Gastrocnemius medialis (tissue), 4 donors: ENCODE results near the gene LYZ. TPM values are rescaled to one million over a fixed set of nuclear protein-coding genes. Genes with fewer than 3 reads are reported as not detected.
"Not testable (repeated sequence)": the region's sequence is repeated elsewhere in the genome, so short reads cannot be mapped to it uniquely, and the experiment has no call there.

Source experiments
- ATAC-seq, 2 donors: fragments of 150-250 bp; one replicate each; pipeline ENCODE4 v1.9.1; 2016
- DNase-seq, 2 donors: peaks; one replicate each; pipeline ENCODE4 v3.0.0-alpha.2; 2019
- H3K27ac ChIP-seq, 4 donors: fragments of 200-600 bp; sonication (generic); 1 replicate in 1 of 4; 2 replicates in 3 of 4; pipeline ENCODE4 v1.5.1; 2016 to 2018; ENCODE audit warnings: mild to moderate bottlenecking in 2 of 4, moderate library complexity in 1 of 4
- H3K27me3 ChIP-seq, 3 donors: fragments of 200-600 bp; sonication (generic) in 2 of 3; 1 replicate in 1 of 3; 2 replicates in 2 of 3; pipeline versions ENCODE4 v1.5.1 to v1.6.0; 2016 to 2019; ENCODE audit warnings: mild to moderate bottlenecking in 1 of 3, moderate library complexity in 1 of 3
- H3K36me3 ChIP-seq, 2 donors: fragments of 200-600 bp; sonication (generic) in 1 of 2; one replicate each; pipeline ENCODE4 v1.5.1; 2017 to 2018
- H3K4me1 ChIP-seq, 2 donors: fragments of 200-600 bp; sonication (generic) in 1 of 2; one replicate each; pipeline ENCODE4 v1.5.1; 2016 to 2017; ENCODE audit warnings: mild to moderate bottlenecking in 2 of 2
- H3K4me3 ChIP-seq, 4 donors: fragments of 200-600 bp; sonication (generic) in 3 of 4; 1 replicate in 1 of 4; 2 replicates in 3 of 4; pipeline ENCODE4 v1.5.1; 2016 to 2019; ENCODE audit warnings: mild to moderate bottlenecking in 2 of 4
- H3K9me3 ChIP-seq, 3 donors: fragments of 200-600 bp; sonication (generic) in 2 of 3; 1 replicate in 1 of 3; 2 replicates in 2 of 3; pipeline ENCODE4 v1.5.1; 2016 to 2019
- CTCF ChIP-seq, 5 experiments: fragments of 450-650 bp in 3 of 5; fragments of 200-600 bp in 2 of 5; sonication (generic) in 2 of 5; IDR thresholded peaks in 4 of 5; conservative IDR thresholded peaks in 1 of 5; 1 replicate in 4 of 5; 2 replicates in 1 of 5; pipeline ENCODE4 v1.5.1; 2016 to 2019; ENCODE audit warnings: antibody characterized with exemption in 5 of 5, mild to moderate bottlenecking in 3 of 5, moderate library complexity in 3 of 5
- POLR2A ChIP-seq, 2 donors: fragments of 450-650 bp; IDR thresholded peaks; one replicate each; pipeline ENCODE4 v1.6.1; 2017; ENCODE audit warnings: antibody characterized with exemption in 2 of 2, mild to moderate bottlenecking in 2 of 2, moderate library complexity in 2 of 2
- in situ Hi-C, 4 donors: fragments of 200-750 bp; cut with MboI; loops; one replicate each; pipeline versions ENCODE4 v1.15.0 to v1.8.0; 2017; ENCODE audit warnings: low sequenced_read_pairs in 4 of 4
- intact Hi-C: fragments of 100-400 bp; cut with DNase I; formaldehyde crosslinking; loops from one replicate; pipeline ENCODE4 v1.15.1; 2023; ENCODE audit warnings: low total_unique reads
- total RNA-seq, 4 donors: library from RNA; depleted of rRNA; stranded (reverse); fragments of >200 nt; gene quantifications; one replicate each; pipeline versions ENCODE4 v1.1.0 to v1.2.3, GENCODE V29; 2016

The LYZ gene
- total RNA-seq, 4 donors from 2014 or later, result 5.3 to 13.8 (median 12.8) TPM

- Histone ChIP-seq H3K4me3 (no peak overlapping the region), H3K4me1 (no peaks in the 10 kb centered on the region), H3K27me3 (no peaks in the 10 kb centered on the region), H3K27ac (no peak overlapping the region), H3K36me3 (no peaks in the 10 kb centered on the region), H3K9me3 (no peaks in the 10 kb centered on the region)
- DNase-seq (no peak), ATAC-seq (no peak)
- in situ Hi-C loops, result no loop called here
- TF ChIP-seq CTCF (IDR thresholded peaks at IDR 0.05 in 4 of 5, conservative IDR thresholded peaks at IDR 0.05 in 1 of 5) (no peak), POLR2A (IDR thresholded peaks at IDR 0.05) (no peak)
- intact Hi-C loops, result no loop called here
Observed at GRCh38 chr12:69313209-69313608, 35.0 kb upstream of the LYZ start.

- H3K4me3 ChIP-seq, H3K4me1 ChIP-seq, intact Hi-C loops, H3K27ac ChIP-seq, DNase-seq, ATAC-seq, H3K36me3 ChIP-seq, in situ Hi-C loops, H3K9me3 ChIP-seq, H3K27me3 ChIP-seq: not testable (repeated sequence)
Observed at GRCh38 chr12:69316784-69317183, 31.4 kb upstream of the LYZ start.

GRCh38 chr12:69317233-69317632 lies 30.9 kb upstream of the LYZ start:
- DNase-seq, intact Hi-C loops, in situ Hi-C loops: not testable (repeated sequence)

GRCh38 chr12:69318225-69318624 lies 30.0 kb upstream of the LYZ start:
- no peak for ATAC-seq
- H3K4me1 ChIP-seq, result no peaks in the 10 kb centered on the region
- H3K27ac ChIP-seq, result no peak overlapping the region
- TF ChIP-seq CTCF (IDR thresholded peaks at IDR 0.05 in 4 of 5, conservative IDR thresholded peaks at IDR 0.05 in 1 of 5) (no peak), POLR2A (IDR thresholded peaks at IDR 0.05) (no peak)
- no peak for DNase-seq
- no peak overlapping the region for H3K4me3 ChIP-seq
- no peaks in the 10 kb centered on the region for H3K36me3 ChIP-seq
- intact Hi-C loops, result no loop called here
- in situ Hi-C loops, result no loop called here
- H3K9me3 ChIP-seq, result no peaks in the 10 kb centered on the region
- peaks cover 0 to 3% (median 0%) of the 10 kb centered on the region in 3 donors for H3K27me3 ChIP-seq

More at GRCh38 chr12:69317233-69317632, 30.9 kb upstream of the LYZ start:
- not testable (repeated sequence) for H3K27me3 ChIP-seq, H3K4me3 ChIP-seq, H3K9me3 ChIP-seq, ATAC-seq, H3K36me3 ChIP-seq, H3K4me1 ChIP-seq, H3K27ac ChIP-seq

- intact Hi-C loops, result no loop called here
- no peak overlapping the region for H3K4me3 ChIP-seq
Observed at GRCh38 chr12:69321351-69321750, 26.8 kb upstream of the LYZ start.

More at GRCh38 chr12:69321351-69321750, 26.8 kb upstream of the LYZ start:
- ATAC-seq (no peak), DNase-seq (no peak)
- in situ Hi-C loops, result no loop called here
- TF ChIP-seq POLR2A (IDR thresholded peaks at IDR 0.05) (no peak), CTCF (IDR thresholded peaks at IDR 0.05 in 4 of 5, conservative IDR thresholded peaks at IDR 0.05 in 1 of 5) (no peak)
- Histone ChIP-seq H3K36me3 (no peaks in the 10 kb centered on the region), H3K9me3 (no peaks in the 10 kb centered on the region), H3K27ac (no peak overlapping the region), H3K4me1 (no peaks in the 10 kb centered on the region), H3K27me3 (peaks cover 0 to 4% (median 1%) of the 10 kb centered on the region in 3 donors)
